H1 (cell line): ENCODE data around the gene TOM1L2. TPM values are rescaled to one million over a fixed set of nuclear protein-coding genes. Genes with fewer than 3 reads are reported as not detected.
A peak's percentile ranks its signal among the peaks of the same experiment; 100 is the strongest.

Experiments
- CTCF ChIA-PET: fragments of 300-600 bp; sonication (Branson Sonifier 250); formaldehyde crosslinking; loops from one replicate; lab custom pipeline; 2021; ENCODE audit not compliant: partially characterized antibody; lab: Charles Lee
- POLR2A ChIA-PET: fragments of 300-600 bp; sonication (Branson Sonifier 250); formaldehyde crosslinking; loops from one replicate; lab custom pipeline; 2021; ENCODE audit warnings: inconsistent platforms; ENCODE audit not compliant: partially characterized antibody; lab: Charles Lee
- DNase-seq, 2 experiments: peaks; one replicate each; pipeline versions ENCODE4 v3.0.0 to v3.0.0-alpha.2; 2010 to 2022; ENCODE audit warnings: low spot score in 2 of 2, low read depth in 1 of 2, mixed read lengths in 1 of 2
- FAIRE-seq: peaks from 2 replicates; lab custom pipeline; 2011; peaks lifted over from hg19 to GRCh38; lab: Jason Lieb, UNC
- H2AFZ ChIP-seq: 2 replicates; pipeline ENCODE4 v1.8.1; 2012; ENCODE audit warnings: low read length, inconsistent platforms
- H2AK5ac ChIP-seq: 2 replicates; pipeline ENCODE4 v1.6.1; 2013; ENCODE audit warnings: low read depth, low read length
- H2BK120ac ChIP-seq: replicated peaks from 2 replicates; pipeline ENCODE3; 2013; ENCODE audit warnings: low read depth, low read length, inconsistent platforms
- H2BK12ac ChIP-seq: 2 replicates; pipeline ENCODE4 v1.6.1; 2013; ENCODE audit warnings: low read depth, low read length
- H2BK15ac ChIP-seq: 2 replicates; pipeline ENCODE4 v1.6.1; 2013; ENCODE audit warnings: low read length
- H2BK20ac ChIP-seq: 2 replicates; pipeline ENCODE4 v1.6.1; 2013; ENCODE audit warnings: low read length
- H2BK5ac ChIP-seq: 2 replicates; pipeline ENCODE4 v1.6.1; 2013; ENCODE audit warnings: low read depth, low read length
- H3K14ac ChIP-seq: 2 replicates; pipeline ENCODE4 v1.6.1; 2013; ENCODE audit warnings: inconsistent platforms; ENCODE audit not compliant: insufficient read length
- H3K18ac ChIP-seq: 2 replicates; pipeline ENCODE4 v1.6.1; 2013; ENCODE audit warnings: low read length; ENCODE audit errors: extremely low read depth
- H3K23ac ChIP-seq: 2 replicates; pipeline ENCODE4 v1.6.1; 2013; ENCODE audit warnings: inconsistent platforms; ENCODE audit not compliant: insufficient read length
- H3K23me2 ChIP-seq: 2 replicates; pipeline ENCODE4 v1.6.1; 2013; ENCODE audit warnings: low read depth, low read length
- H3K27ac ChIP-seq: 2 replicates; pipeline ENCODE4 v1.6.1; 2011; ENCODE audit warnings: low read depth, low read length, inconsistent platforms
- H3K27me3 ChIP-seq, 4 experiments: replicated peaks in 1 of 4; 1 replicate in 1 of 4; 2 replicates in 3 of 4; pipeline versions ENCODE4 v1.6.1 to v1.8.1; 2011 to 2013; ENCODE audit warnings: low read length in 3 of 4, mild to moderate bottlenecking in 3 of 4, inconsistent platforms in 2 of 4, mixed read lengths in 2 of 4, moderate library complexity in 1 of 4; ENCODE audit not compliant: control insufficient read depth in 3 of 4, insufficient read depth in 3 of 4; ENCODE audit errors: extremely low read depth in 1 of 4
- H3K36me3 ChIP-seq, 4 experiments: 2 replicates each; pipeline versions ENCODE4 v1.6.1 to v1.8.1; 2011 to 2013; ENCODE audit warnings: mild to moderate bottlenecking in 4 of 4, low read length in 3 of 4, moderate library complexity in 2 of 4, control low read depth in 1 of 4, inconsistent platforms in 1 of 4; ENCODE audit not compliant: insufficient read depth in 4 of 4, control insufficient read depth in 2 of 4
- H3K4ac ChIP-seq: replicated peaks from 2 replicates; pipeline ENCODE3; 2013; ENCODE audit warnings: low read length, low read depth, mixed read lengths, inconsistent platforms; ENCODE audit not compliant: insufficient read length
- H3K4me1 ChIP-seq, 4 experiments: replicated peaks in 1 of 4; 1 replicate in 1 of 4; 2 replicates in 3 of 4; pipeline versions ENCODE4 v1.6.1 to v1.8.1; 2011 to 2013; ENCODE audit warnings: low read length in 3 of 4, inconsistent platforms in 2 of 4, mixed read lengths in 1 of 4; ENCODE audit not compliant: insufficient read depth in 4 of 4, control insufficient read depth in 3 of 4
- H3K4me2 ChIP-seq, 2 experiments: 2 replicates each; pipeline versions ENCODE4 v1.6.1 to v1.8.1; 2011 to 2013; ENCODE audit warnings: low read depth in 2 of 2, low read length in 2 of 2, control low read depth in 1 of 2, inconsistent platforms in 1 of 2, mild to moderate bottlenecking in 1 of 2; ENCODE audit not compliant: insufficient read depth in 1 of 2
- H3K4me3 ChIP-seq, 4 experiments: fragments of 200-600, 300-600 bp in 1 of 4; sonication (generic), shearing (Covaris generic), sonication (Bioruptor Twin) in 1 of 4; 2 replicates each; pipeline versions ENCODE4 v1.5.1 to v1.8.1; 2011 to 2016; ENCODE audit warnings: low read length in 4 of 4, low read depth in 3 of 4, control low read depth in 2 of 4, inconsistent platforms in 2 of 4, mild to moderate bottlenecking in 2 of 4, mixed read lengths in 1 of 4, moderate library complexity in 1 of 4; ENCODE audit not compliant: insufficient read depth in 2 of 4; ENCODE audit errors: extremely low read depth in 1 of 4
- H3K56ac ChIP-seq: replicated peaks from 2 replicates; pipeline ENCODE3; 2013; ENCODE audit warnings: low read depth, mild to moderate bottlenecking, mixed read lengths, low read length, inconsistent platforms; ENCODE audit not compliant: insufficient read length
- H3K79me1 ChIP-seq: 2 replicates; pipeline ENCODE4 v1.6.1; 2013; ENCODE audit warnings: low read depth, low read length, control low read depth
- H3K79me2 ChIP-seq, 2 experiments: 2 replicates each; pipeline versions ENCODE4 v1.6.1 to v1.8.1; 2012 to 2013; ENCODE audit warnings: low read length in 2 of 2, mild to moderate bottlenecking in 2 of 2, inconsistent platforms in 1 of 2; ENCODE audit not compliant: insufficient read depth in 2 of 2, control insufficient read depth in 1 of 2
- H3K9ac ChIP-seq, 4 experiments: replicated peaks in 1 of 4; 1 replicate in 1 of 4; 2 replicates in 3 of 4; pipeline versions ENCODE4 v1.6.1 to v1.8.1; 2011 to 2013; ENCODE audit warnings: low read depth in 3 of 4, low read length in 3 of 4, control low read depth in 2 of 4, mild to moderate bottlenecking in 2 of 4, moderate library complexity in 2 of 4, inconsistent platforms in 1 of 4; ENCODE audit errors: extremely low read depth in 1 of 4
- H3K9me3 ChIP-seq, 2 experiments: 2 replicates each; pipeline versions ENCODE4 v1.6.1 to v1.8.1; 2012 to 2013; ENCODE audit warnings: mild to moderate bottlenecking in 2 of 2, moderate library complexity in 2 of 2, control low read depth in 1 of 2, inconsistent platforms in 1 of 2, low read depth in 1 of 2, low read length in 1 of 2, mixed read lengths in 1 of 2; ENCODE audit not compliant: insufficient read depth in 2 of 2
- H4K20me1 ChIP-seq, 2 experiments: replicated peaks in 1 of 2; 2 replicates each; pipeline versions ENCODE3 to v1.8.1; 2011 to 2013; ENCODE audit warnings: inconsistent platforms in 2 of 2, low read length in 2 of 2, mild to moderate bottlenecking in 1 of 2; ENCODE audit not compliant: insufficient read depth in 2 of 2, control insufficient read depth in 1 of 2
- H4K5ac ChIP-seq: 2 replicates; pipeline ENCODE4 v1.6.1; 2013; ENCODE audit warnings: low read length, low read depth, mixed read lengths, inconsistent platforms; ENCODE audit not compliant: insufficient read length
- H4K8ac ChIP-seq: 2 replicates; pipeline ENCODE4 v1.8.0; 2013; ENCODE audit warnings: mild to moderate bottlenecking, moderate library complexity, low read length, inconsistent platforms; ENCODE audit not compliant: insufficient read depth; ENCODE audit errors: extremely low read depth
- H4K91ac ChIP-seq: replicated peaks from 2 replicates; pipeline ENCODE3; 2013; ENCODE audit warnings: low read length, mixed read lengths, inconsistent platforms; ENCODE audit not compliant: insufficient read length
- EP300 ChIP-seq, 2 experiments: IDR thresholded peaks; 1 replicate in 1 of 2; 2 replicates in 1 of 2; pipeline ENCODE4 v1.6.1; 2011 to 2012; ENCODE audit warnings: low read depth in 2 of 2, low read length in 2 of 2, mild to moderate bottlenecking in 2 of 2, borderline replicate concordance in 1 of 2, inconsistent platforms in 1 of 2, moderate library complexity in 1 of 2
- GABPA ChIP-seq: IDR thresholded peaks from 2 replicates; pipeline ENCODE4 v1.6.1; 2011; ENCODE audit warnings: mild to moderate bottlenecking, low read length, moderate library complexity, borderline replicate concordance; ENCODE audit not compliant: insufficient read depth
- GTF2F1 ChIP-seq: IDR thresholded peaks from 2 replicates; pipeline ENCODE4 v1.6.1; 2012; ENCODE audit warnings: low read depth, low read length, improper control_type of control experiment, borderline replicate concordance
- KDM1A ChIP-seq: fragments of 200-600, 300-600 bp; sonication (generic); IDR thresholded peaks from 2 replicates; pipeline ENCODE4 v1.7.1; 2016; ENCODE audit warnings: mild to moderate bottlenecking, low read length, borderline replicate concordance
- POLR2AphosphoS5 ChIP-seq: IDR thresholded peaks from 2 replicates; pipeline ENCODE4 v1.6.1; 2011; ENCODE audit warnings: low read depth, low read length
- RNF2 ChIP-seq: fragments of 200-900, 300-1000 bp; sonication (generic); IDR thresholded peaks from 2 replicates; pipeline ENCODE4 v1.7.1; 2016; ENCODE audit warnings: borderline replicate concordance, low read depth, mild to moderate bottlenecking, antibody characterized with exemption, low read length; ENCODE audit not compliant: poor library complexity, severe bottlenecking; ENCODE audit errors: missing control alignments
- RXRA ChIP-seq: IDR thresholded peaks from 2 replicates; pipeline ENCODE4 v1.6.1; 2011; ENCODE audit warnings: low read depth, mild to moderate bottlenecking, low read length, moderate library complexity; ENCODE audit not compliant: insufficient read depth
- TCF12 ChIP-seq: IDR thresholded peaks from 2 replicates; pipeline ENCODE4 v1.6.1; 2011; ENCODE audit warnings: low read depth, mild to moderate bottlenecking, low read length
- TEAD4 ChIP-seq: IDR thresholded peaks from 2 replicates; pipeline ENCODE4 v1.6.1; 2012; ENCODE audit warnings: low read depth, low read length, inconsistent platforms, mixed read lengths
- USF2 ChIP-seq: IDR thresholded peaks from 2 replicates; pipeline ENCODE4 v1.6.1; 2011; ENCODE audit warnings: low read length, improper control_type of control experiment
- WGBS, 2 experiments: shearing (Covaris generic) in 1 of 2; methylation state at CpG; one replicate each; pipeline versions ENCODE4 v1.1.6 to v1.1.7; 2013 to 2015; ENCODE audit warnings: low lambda C conversion rate in 2 of 2, mixed read lengths in 2 of 2, inconsistent platforms in 1 of 2, low coverage in 1 of 2, missing lambda C conversion rate in 1 of 2; ENCODE audit not compliant: insufficient replicate concordance in 2 of 2, insufficient coverage in 1 of 2, insufficient read length in 1 of 2; ENCODE audit errors: extremely low coverage in 1 of 2, missing lambda C conversion rate in 1 of 2; 5-methylcytosine and 5-hydroxymethylcytosine counted together
- polyA plus RNA-seq, 7 experiments: library from polyadenylated mRNA; depleted of rRNA in 3 of 7; stranded (reverse) in 5 of 7; unstranded in 2 of 7; fragments of >200 nt in 5 of 7; fragments of 200-250 nt in 2 of 7; gene quantifications; 1 replicate in 5 of 7; 2 replicates in 1 of 7; 4 replicates in 1 of 7; pipeline versions ENCODE4 v1.2.1 to v1.2.3, GENCODE V29; 2011 to 2013; ENCODE audit warnings: missing spikeins in 2 of 7, mixed read lengths in 2 of 7
- total RNA-seq: library from RNA; stranded (reverse); fragmentation: NEBNext Ultra II Directional; extraction: Animal tissue kit (Norgen Biotek cat#: 25700); gene quantifications from 2 replicates; pipeline ENCODE4 v1.2.1, GENCODE V29; 2021

The TOM1L2 gene
- total and polyA plus RNA-seq, 2 of the 8 experiments (the other 6 are each of a cell fraction or from before 2014, with no cell fraction given): 2.0 to 3.4 TPM

- DNase-seq (no peak), FAIRE-seq (no peak)
- 88% methylated on average over 8 of the region's 9 CpGs; no CpG with 5 or more reads in 1 of the 2 experiments for WGBS, 2 experiments
- Histone ChIP-seq H3K18ac (no peak overlapping the region), H3K9me3 (no peaks in the 10 kb centered on the region), H3K23me2 (no peaks in the 10 kb centered on the region), H2BK12ac (0 out of 2 replicates have a peak overlapping the region, but pooled peaks have one; percentile 46), H3K56ac (no peak overlapping the region), H4K91ac (no peak overlapping the region), H3K79me1 (no peaks in the 10 kb centered on the region), H2BK15ac (peak overlapping the region; percentile 75; the same call in 1 of the 2 replicates), H2BK5ac (no peak overlapping the region), H3K36me3 (no peaks in the 10 kb centered on the region), H4K20me1 (no peaks in the 10 kb centered on the region), H3K4me2 (no peak overlapping the region), H3K27me3 (peaks cover 0 to 2% (median under 1%) of the 10 kb centered on the region in 4 experiments; a peak in 2 of 7 replicates), H3K79me2 (no peaks in the 10 kb centered on the region), H4K8ac (no peak overlapping the region), H3K4ac (no peak overlapping the region), H2BK20ac (no peak overlapping the region), H2BK120ac (no peak overlapping the region), H3K9ac (no peak overlapping the region), H4K5ac (no peak overlapping the region), H2AFZ (no peak overlapping the region), H3K23ac (no peak overlapping the region), H3K27ac (no peak overlapping the region), H3K4me3 (no peak overlapping the region), H3K14ac (no peak overlapping the region), H3K4me1 (peaks cover 3 to 18% (median 15%) of the 10 kb centered on the region in 4 experiments), H2AK5ac (no peak overlapping the region)
- POLR2A ChIA-PET: no interaction called here
- CTCF ChIA-PET: interaction anchor here (1.1 to 26.2 kb wide), 5 partner anchors 7 to 131 kb away, joined by 3 to 404 read pairs (median 3); no protein-coding TSS in a partner anchor
- TF ChIP-seq POLR2AphosphoS5: no peak
- TF ChIP-seq GTF2F1: no peak
- TF ChIP-seq USF2: no peak
- no peak for TF ChIP-seq RXRA
- TF ChIP-seq GABPA: no peak
- TF ChIP-seq TEAD4: no peak
- no peak for TF ChIP-seq TCF12
- TF ChIP-seq RNF2: no peak
- no peak for TF ChIP-seq EP300 (IDR thresholded peaks at IDR 0.05; ENCODE audit: borderline replicate concordance in 1 of 2, low read depth in 2 of 2, low read length in 2 of 2)
- TF ChIP-seq KDM1A: no peak
These were observed 99.5 kb downstream of the TOM1L2 start for GRCh38 chr17:17872547-17873345.
